ENCODE measurements around the gene PRKD3.

- TF ChIP-seq POLR2A (IDR thresholded peaks at IDR 0.05) (no peak), CTCF (IDR thresholded peaks at IDR 0.05 in 8 of 11, conservative IDR thresholded peaks at IDR 0.05 in 3 of 11) (no peak), POLR2AphosphoS5 (IDR thresholded peaks at IDR 0.05) (no peak)
Observed at GRCh38 chr2:37281916-37282315, 42.7 kb downstream of the PRKD3 start.

Measured in spleen (tissue), 7 donors.